Ovary (tissue), 9 donors: ENCODE data around the gene HOXB8. TPM values are rescaled to one million over a fixed set of nuclear protein-coding genes. Genes with fewer than 3 reads are reported as not detected.

ENCODE experiments used
- DNase-seq, 5 donors: peaks; one replicate each; pipeline ENCODE4 v3.0.0-alpha.2; 2019 to 2020
- H3K27ac ChIP-seq, 2 donors: fragments of 200-600 bp; one replicate each; pipeline versions ENCODE4 v1.5.1 to v1.8.0; 2019 to 2022
- H3K27me3 ChIP-seq: fragments of 200-600 bp; one replicate; pipeline ENCODE4 v1.8.0; 2022
- H3K36me3 ChIP-seq: fragments of 200-600 bp; sonication (generic); one replicate; pipeline ENCODE4 v1.5.1; 2019
- H3K4me1 ChIP-seq: one replicate; pipeline ENCODE4 v1.8.1; 2013; ENCODE audit warnings: mild to moderate bottlenecking, moderate library complexity; ENCODE audit not compliant: insufficient read depth
- H3K4me3 ChIP-seq: fragments of 200-600 bp; sonication (generic); one replicate; pipeline ENCODE4 v1.5.1; 2017
- H3K9me3 ChIP-seq, 2 donors: fragments of 200-600 bp in 1 of 2; sonication (generic) in 1 of 2; one replicate each; pipeline versions ENCODE4 v1.5.1 to v1.8.1; 2013 to 2019; ENCODE audit warnings: mild to moderate bottlenecking in 1 of 2, moderate library complexity in 1 of 2
- EP300 ChIP-seq: sonication (generic); formaldehyde crosslinking; IDR thresholded peaks from one replicate; pipeline ENCODE4 v1.6.1; 2017; ENCODE audit warnings: antibody characterized with exemption
- POLR2A ChIP-seq: fragments of 450-650 bp; IDR thresholded peaks from one replicate; pipeline ENCODE4 v1.6.1; 2017; ENCODE audit warnings: antibody characterized with exemption, mild to moderate bottlenecking, moderate library complexity
- WGBS, 3 donors: extraction: QIAGEN DNeasy Blood & Tissue Kit in 1 of 3; methylation state at CpG; one replicate each; pipeline versions ENCODE4 v1.1.5 to v1.1.7; 2013 to 2017; 5-methylcytosine and 5-hydroxymethylcytosine counted together
- intact Hi-C, 4 donors: fragments of 100-400 bp; cut with DNase I; formaldehyde crosslinking; loops; one replicate each; pipeline versions ENCODE4 v1.11.0 to v1.15.1; 2022 to 2023
- polyA plus RNA-seq, 2 donors: library from polyadenylated mRNA; stranded (reverse); fragments of 200-250 nt in 1 of 2; fragments of 350-450 nt in 1 of 2; fragmentation: Illumina TruSeq in 1 of 2; extraction: RNeasy Lipid Tissue Mini Kit (QIAGEN cat#74804) in 1 of 2; gene quantifications; one replicate each; pipeline ENCODE4 v1.2.3, GENCODE V29; 2013 to 2014
- total RNA-seq, 7 donors: library from RNA; depleted of rRNA in 2 of 7; stranded (reverse); fragments of >200 nt in 2 of 7; fragmentation: NEBNext Ultra II Directional in 3 of 7; extraction: Animal tissue kit (Norgen Biotek cat#: 25700) in 3 of 7; gene quantifications; one replicate each; pipeline versions ENCODE4 v1.1.0 to v1.2.4, GENCODE V29; 2016 to 2023
- TF ChIP-seq, protein P1 (sequence below), 3 donors: fragments of 450-650 bp in 2 of 3; fragments of 200-600 bp in 1 of 3; IDR thresholded peaks; one replicate each; pipeline versions ENCODE4 v1.5.1 to v1.8.0; 2016 to 2022; ENCODE audit warnings: antibody characterized with exemption in 3 of 3, mild to moderate bottlenecking in 1 of 3
- donor health status: DM: no; HTN: no; CAD: no; lungs with moderate emphysema.
- donor health status: DM: no; HTN: no; CAD: no.
- donor health status: Bipolar disorder and iron deficiency.
- donor health status: DM: yes; HTN: yes; CAD: no.
- donor health status: DM: no; HTN: no; CAD: no.
- donor health status: DM: yes; HTN: yes; CAD: no.

Gene HOXB8
- total and polyA plus RNA-seq, 9 donors, result 0.17 to 2.5 (median 0.28) TPM; not detected in 4

DNA sequence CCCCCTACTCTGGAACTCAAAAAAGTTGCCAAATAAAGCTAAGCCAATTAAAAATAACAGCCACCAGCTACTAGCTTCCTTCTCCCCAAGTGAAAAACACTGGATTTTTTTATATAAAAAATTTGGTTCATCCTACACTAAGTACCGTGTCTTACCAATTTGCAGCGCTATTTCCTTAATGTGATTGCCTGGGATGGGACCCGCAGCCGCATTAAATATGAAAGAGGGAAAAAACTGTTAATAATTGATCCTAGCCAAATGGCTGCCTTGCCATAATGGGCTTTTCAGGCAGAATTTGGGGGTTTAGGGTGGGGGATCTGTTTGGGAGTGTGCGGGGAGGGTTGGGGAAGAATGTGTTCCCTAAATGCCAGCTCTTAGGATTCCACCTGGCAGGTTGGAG is 9.0 kb upstream of the HOXB8 start:
- H3K4me1 ChIP-seq, result peaks cover 2% of the 10 kb centered on the region
- intact Hi-C loops, result loop anchor here in 1 of 4 donors (10.0 kb wide), 1 partner anchor 289 kb away; no protein-coding TSS in a partner anchor
- DNase-seq, result no peak
- no peaks in the 10 kb centered on the region for H3K9me3 ChIP-seq
- no peaks in the 10 kb centered on the region for H3K36me3 ChIP-seq
- WGBS, 3 donors, result 8 to 12% (median 10%) methylated on average over 5 of the region's 5 CpGs
- no peak overlapping the region for H3K4me3 ChIP-seq
- TF ChIP-seq EP300, result no peak
- H3K27me3 ChIP-seq, result peaks cover 8% of the 10 kb centered on the region
- no peak overlapping the region for H3K27ac ChIP-seq

DNA sequence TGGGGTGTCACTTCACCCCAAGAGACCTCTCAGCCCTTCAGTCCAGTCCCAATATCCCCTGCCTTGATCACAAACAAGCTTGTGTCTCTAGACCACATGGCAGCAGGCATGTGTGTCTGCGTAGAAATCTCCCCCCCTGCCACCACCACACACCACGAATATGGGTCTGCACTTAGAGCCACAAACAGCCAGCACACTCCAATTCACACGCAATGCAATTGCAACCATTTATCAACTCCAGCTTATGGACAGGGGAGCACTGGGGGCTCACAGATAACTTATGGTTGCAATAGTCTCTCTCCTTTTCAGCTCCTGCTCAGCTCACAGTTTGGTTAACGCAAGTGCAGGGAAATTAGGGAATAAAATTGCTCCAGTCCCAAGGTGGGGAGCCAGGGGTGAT is 8.5 kb upstream of the HOXB8 start:
- H3K4me3 ChIP-seq, result no peak overlapping the region
- peaks cover 2% of the 10 kb centered on the region for H3K4me1 ChIP-seq
- WGBS, 3 donors, result 18 to 26% (median 20%) methylated on average over 4 of the region's 4 CpGs
- H3K27ac ChIP-seq, result no peak overlapping the region
- intact Hi-C loops, result loop anchor here in 1 of 4 donors (10.0 kb wide), 1 partner anchor 289 kb away; no protein-coding TSS in a partner anchor
- TF ChIP-seq POLR2A, result no peak
- no peak for TF ChIP-seq EP300
- TF ChIP-seq, protein P1, sequence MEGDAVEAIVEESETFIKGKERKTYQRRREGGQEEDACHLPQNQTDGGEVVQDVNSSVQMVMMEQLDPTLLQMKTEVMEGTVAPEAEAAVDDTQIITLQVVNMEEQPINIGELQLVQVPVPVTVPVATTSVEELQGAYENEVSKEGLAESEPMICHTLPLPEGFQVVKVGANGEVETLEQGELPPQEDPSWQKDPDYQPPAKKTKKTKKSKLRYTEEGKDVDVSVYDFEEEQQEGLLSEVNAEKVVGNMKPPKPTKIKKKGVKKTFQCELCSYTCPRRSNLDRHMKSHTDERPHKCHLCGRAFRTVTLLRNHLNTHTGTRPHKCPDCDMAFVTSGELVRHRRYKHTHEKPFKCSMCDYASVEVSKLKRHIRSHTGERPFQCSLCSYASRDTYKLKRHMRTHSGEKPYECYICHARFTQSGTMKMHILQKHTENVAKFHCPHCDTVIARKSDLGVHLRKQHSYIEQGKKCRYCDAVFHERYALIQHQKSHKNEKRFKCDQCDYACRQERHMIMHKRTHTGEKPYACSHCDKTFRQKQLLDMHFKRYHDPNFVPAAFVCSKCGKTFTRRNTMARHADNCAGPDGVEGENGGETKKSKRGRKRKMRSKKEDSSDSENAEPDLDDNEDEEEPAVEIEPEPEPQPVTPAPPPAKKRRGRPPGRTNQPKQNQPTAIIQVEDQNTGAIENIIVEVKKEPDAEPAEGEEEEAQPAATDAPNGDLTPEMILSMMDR (IDR thresholded peaks at IDR 0.05), result no peak
- H3K36me3 ChIP-seq, result no peaks in the 10 kb centered on the region
- H3K9me3 ChIP-seq, result no peaks in the 10 kb centered on the region
- H3K27me3 ChIP-seq, result peaks cover 8% of the 10 kb centered on the region
- no peak for DNase-seq

DNA sequence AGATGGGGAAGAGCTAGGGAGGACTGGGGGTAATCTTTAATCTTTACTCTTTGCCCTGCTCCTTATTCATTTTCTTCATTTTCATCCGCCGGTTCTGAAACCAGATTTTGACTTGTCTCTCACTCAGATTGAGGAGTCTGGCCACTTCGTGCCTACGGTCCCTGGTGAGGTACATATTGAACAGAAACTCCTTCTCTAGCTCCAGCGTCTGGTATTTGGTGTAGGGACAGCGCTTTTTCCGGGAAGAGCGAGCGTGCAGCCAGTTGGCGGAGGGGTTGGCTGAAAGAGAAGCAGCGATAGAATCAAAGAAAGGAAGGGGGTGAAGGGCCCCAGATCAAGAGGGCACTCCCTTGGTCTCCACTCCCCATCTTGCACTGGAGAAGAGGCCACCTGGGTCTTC is 7.8 kb upstream of the HOXB8 start:
- DNase-seq, result no peak
- WGBS, 3 donors, result 17 to 23% (median 20%) methylated on average over 11 of the region's 11 CpGs
- TF ChIP-seq EP300 (no peak), POLR2A (no peak)
- TF ChIP-seq, protein P1 (IDR thresholded peaks at IDR 0.05), result no peak
- no peaks in the 10 kb centered on the region for H3K36me3 ChIP-seq
- no peaks in the 10 kb centered on the region for H3K9me3 ChIP-seq
- peaks cover 2% of the 10 kb centered on the region for H3K4me1 ChIP-seq
- intact Hi-C loops, result loop anchor here in 1 of 4 donors (10.0 kb wide), 1 partner anchor 288 kb away; no protein-coding TSS in a partner anchor
- H3K27ac ChIP-seq, result no peak overlapping the region
- H3K27me3 ChIP-seq, result peaks cover 8% of the 10 kb centered on the region
- H3K4me3 ChIP-seq, result no peak overlapping the region

DNA sequence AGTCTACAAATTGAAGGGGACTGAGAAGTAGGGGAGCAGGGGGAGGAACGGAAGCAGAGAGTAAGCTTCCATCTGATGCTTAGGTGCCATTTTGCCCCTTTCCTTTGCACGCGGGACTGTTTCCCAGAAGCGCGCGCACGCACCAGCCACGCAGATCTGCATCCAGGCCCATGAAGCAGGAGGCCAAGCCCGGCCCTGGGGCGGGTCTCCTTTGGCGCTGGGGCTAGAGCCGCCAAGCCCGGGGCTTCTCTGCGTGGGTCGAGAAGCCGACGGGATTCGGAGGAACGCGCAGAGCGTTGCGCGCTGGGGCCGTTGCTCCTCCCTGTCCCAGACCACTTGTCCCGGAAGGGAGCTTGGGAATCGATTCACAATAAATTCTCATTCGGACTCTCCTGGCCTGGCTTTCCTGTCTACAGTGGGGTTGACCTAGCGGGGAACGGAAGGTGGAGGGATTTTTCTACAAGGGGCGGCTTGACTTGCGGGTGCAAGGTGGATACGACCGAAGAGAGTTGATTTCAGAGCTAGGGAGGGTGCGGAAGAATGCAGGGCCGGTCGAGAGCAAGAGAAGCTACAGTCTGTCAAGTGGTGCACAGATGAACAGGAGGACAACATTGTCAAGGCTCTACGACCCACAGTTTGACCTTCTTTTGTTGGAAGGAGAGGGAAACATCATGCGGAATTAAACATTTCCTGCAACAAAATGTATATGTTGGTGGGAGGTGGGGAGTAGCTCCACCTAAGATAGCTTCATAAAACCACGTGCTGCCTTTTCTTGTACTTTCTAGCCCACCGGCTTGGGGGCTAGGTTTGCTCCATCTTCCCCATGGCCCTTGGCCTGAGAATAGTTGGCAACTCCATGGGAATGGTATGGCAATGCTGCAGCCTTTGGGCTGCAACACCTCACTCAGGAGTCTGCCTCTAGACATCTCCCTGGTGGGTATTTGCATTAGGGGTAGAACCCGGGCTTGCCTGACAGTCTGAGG is 6.6 kb upstream of the HOXB8 start:
- intact Hi-C loops, result loop anchor here in 1 of 4 donors (10.0 kb wide), 1 partner anchor 287 kb away; no protein-coding TSS in a partner anchor
- H3K27ac ChIP-seq, result no peak overlapping the region
- DNase-seq, result no peak
- peaks cover 8% of the 10 kb centered on the region for H3K27me3 ChIP-seq
- peaks cover 2% of the 10 kb centered on the region for H3K4me1 ChIP-seq
- no peaks in the 10 kb centered on the region for H3K9me3 ChIP-seq
- H3K36me3 ChIP-seq, result no peaks in the 10 kb centered on the region
- no peak overlapping the region for H3K4me3 ChIP-seq
- 7 to 13% (median 10%) methylated on average over 41 of the region's 41 CpGs for WGBS, 3 donors
- TF ChIP-seq, protein P1 (IDR thresholded peaks at IDR 0.05), result no peak
- TF ChIP-seq POLR2A (no peak), EP300 (no peak)
